Sigmoid colon (tissue), 4 donors: Measurements from ENCODE around the gene SDK1.

ENCODE experiments used
- CTCF ChIP-seq, 4 experiments: fragments of 450-650 bp in 3 of 4; fragments of 200-600 bp in 1 of 4; IDR thresholded peaks; one replicate each; pipeline ENCODE4 v1.5.1; 2016 to 2019; ENCODE audit warnings: antibody characterized with exemption in 4 of 4, mild to moderate bottlenecking in 3 of 4, moderate library complexity in 2 of 4
- POLR2AphosphoS5 ChIP-seq, 4 donors: sonication (generic); formaldehyde crosslinking; IDR thresholded peaks; one replicate each; pipeline ENCODE4 v1.6.1; 2017; ENCODE audit warnings: antibody characterized with exemption in 4 of 4

DNA sequence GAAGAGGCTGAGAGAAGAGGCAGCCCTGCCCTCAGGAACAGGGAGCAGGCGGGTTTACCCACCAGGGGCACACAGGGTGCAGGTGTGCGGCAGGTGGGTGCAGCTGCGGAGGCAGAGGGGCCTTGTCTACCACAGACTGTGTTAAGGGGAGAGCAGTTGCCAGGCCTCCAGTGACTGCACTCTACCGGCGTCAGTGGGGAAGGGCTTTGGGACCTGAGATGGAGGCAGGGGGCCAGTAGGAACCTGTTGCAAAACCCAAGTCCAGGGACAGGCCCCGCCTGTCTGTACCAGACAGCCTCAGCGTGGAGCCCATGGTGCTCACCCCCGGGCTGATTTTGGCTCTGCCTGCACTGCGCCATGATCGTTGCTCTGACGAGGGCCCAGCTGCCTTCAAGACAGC, 873.4 kb downstream of the SDK1 start:
- TF ChIP-seq CTCF (IDR thresholded peaks at IDR 0.05) (no peak), POLR2AphosphoS5 (IDR thresholded peaks at IDR 0.05) (no peak)
